Stimulated activated CD8-positive, alpha-beta memory T cell treated with anti-CD3 and anti-CD28 coated beads, Interleukin-12 subunit alpha, Interleukin-12 subunit beta, amount 100 ng/mL, for 24 hours (primary cell): ENCODE results near the gene SORCS2.
"Not testable (repeated sequence)": the region's sequence is repeated elsewhere in the genome, so short reads cannot be mapped to it uniquely, and the experiment has no call there.

Source experiments
- DNase-seq: peaks from one replicate; pipeline ENCODE4 v3.0.0-alpha.2; 2020; ENCODE audit errors: extremely low read depth

Gene SORCS2

DNA sequence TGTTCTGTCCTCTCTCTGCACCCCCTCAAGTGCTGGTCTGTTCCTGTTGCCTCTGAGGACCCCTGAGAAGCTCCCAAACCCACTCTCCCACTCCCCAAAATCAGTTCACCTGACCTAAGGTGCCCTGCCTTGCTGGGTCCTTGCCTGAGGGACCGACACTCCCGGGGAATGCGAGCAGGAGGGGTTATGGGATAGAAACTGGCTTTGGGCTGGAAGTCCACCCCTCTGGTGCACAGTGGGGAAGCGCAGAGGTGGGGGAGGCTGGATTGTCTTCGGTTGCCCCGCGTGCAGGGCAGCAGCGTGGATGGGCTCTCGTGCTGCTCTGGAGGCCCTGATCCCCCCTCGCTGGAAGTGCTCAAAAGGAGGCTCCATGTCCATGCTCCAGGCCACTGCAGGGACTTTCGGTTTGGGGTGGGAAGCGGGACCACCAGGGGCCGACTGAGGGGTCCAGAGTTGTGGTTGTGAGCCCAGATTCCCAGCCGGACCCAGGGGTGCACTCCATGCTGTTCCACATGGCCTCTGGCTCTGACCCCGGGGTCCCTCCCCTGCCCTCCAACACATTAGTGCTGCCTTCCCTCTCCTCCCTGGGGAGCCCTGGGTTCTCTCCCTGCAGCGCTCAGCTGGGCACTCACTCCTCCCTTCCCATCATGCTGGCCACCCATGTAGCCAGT is 7.6 kb downstream of the SORCS2 start:
- DNase-seq, result no peak

DNA sequence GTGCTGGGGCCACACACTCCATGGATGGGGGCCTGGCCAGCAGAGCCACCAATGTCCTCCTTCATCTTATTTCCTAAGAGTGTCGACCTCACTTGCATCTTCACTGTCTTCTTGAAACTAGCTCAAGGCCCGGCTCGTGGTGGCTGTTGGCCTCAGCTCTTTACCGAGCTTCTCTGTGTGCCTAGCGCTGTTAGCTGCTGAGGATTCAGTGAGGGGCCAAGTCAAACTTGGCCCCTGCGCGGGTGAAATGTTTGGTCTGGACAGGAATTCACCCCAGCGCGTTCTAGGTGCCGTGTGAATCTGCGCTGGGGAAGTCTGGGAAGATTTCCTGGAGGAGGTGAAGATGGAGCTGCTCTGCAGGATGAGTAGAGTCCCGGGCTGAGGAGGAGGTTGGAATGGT is 8.5 kb downstream of the SORCS2 start:
- no peak for DNase-seq

GRCh38 chr4:7201420-7202305 is 9.3 kb downstream of the SORCS2 start:
- no peak for DNase-seq

DNA sequence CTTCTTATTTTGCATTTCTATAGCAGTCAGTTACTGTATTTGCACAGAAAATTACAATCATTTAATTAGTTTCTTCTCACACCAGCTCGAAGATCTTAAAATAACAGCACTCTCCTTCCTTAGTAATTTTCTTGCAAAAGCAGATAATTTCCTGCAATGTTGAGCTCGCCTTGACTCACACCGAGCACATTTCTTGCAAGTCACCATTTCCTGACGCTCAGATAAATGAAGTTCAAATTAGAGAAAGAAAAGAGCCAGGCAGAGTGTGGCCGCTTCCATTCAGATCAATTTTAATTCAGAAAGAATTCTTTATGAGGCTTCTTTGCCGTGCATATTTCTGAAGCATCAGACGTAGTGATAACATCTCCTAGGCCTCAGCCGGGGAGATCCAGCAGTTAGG is 10.1 kb downstream of the SORCS2 start:
- no peak for DNase-seq

DNA sequence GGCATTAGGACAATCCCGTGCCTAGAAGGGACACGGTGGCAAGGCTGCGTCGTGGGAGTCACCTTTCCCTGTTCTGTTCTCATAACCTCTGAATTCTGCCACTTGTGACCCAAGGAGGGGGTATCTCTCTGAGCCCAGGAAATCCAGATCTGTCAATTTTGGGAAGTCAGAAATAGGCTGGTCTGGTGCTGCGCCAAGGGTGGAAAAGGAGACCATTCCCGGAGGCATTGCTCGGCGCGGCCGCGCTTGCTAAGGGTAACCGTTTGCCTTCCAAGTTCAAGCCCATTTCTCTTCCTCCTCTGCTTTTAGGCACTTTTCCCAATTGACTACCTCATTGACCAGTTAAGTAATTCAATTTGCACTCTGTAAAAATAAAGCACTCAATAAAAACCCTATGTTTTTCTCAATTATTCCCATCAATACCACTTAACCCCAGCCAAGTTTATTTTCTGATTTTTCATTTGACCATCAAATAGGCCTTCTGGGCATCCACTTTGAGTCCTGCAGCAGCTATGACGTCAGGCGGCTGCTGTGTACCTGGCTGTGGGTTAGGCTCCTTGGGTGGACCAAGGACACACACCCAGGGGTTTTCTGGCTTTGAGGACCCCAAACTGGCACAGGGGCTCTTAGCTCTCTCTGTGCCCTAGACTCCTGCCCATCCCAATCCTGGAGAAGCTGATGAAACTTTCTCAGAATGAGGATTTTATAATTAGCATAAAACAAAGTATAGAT is 12.5 kb downstream of the SORCS2 start:
- DNase-seq, result no peak

DNA sequence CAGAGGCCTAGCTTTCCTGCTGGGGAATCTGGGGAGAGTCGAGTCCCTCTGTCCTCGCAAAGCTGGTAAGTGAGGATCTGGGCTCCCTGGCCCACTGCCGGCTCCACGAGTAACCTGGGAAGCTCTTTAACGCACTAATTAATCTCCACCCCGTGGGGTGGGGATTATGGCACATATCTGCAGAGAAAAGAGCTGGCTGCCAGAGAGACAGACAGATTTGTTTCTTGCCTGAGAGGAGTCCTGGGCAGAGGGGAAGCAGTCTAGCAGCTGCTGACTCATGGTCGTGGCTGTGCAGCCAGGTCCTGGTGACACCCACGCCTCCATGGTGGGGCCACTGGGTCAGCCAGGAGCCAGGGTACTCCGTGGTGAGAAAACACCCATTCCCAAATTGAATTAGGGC is 14.0 kb downstream of the SORCS2 start:
- DNase-seq, result no peak

- DNase-seq, result no peak
These were observed 14.7 kb downstream of the SORCS2 start for GRCh38 chr4:7206911-7207567.

DNA sequence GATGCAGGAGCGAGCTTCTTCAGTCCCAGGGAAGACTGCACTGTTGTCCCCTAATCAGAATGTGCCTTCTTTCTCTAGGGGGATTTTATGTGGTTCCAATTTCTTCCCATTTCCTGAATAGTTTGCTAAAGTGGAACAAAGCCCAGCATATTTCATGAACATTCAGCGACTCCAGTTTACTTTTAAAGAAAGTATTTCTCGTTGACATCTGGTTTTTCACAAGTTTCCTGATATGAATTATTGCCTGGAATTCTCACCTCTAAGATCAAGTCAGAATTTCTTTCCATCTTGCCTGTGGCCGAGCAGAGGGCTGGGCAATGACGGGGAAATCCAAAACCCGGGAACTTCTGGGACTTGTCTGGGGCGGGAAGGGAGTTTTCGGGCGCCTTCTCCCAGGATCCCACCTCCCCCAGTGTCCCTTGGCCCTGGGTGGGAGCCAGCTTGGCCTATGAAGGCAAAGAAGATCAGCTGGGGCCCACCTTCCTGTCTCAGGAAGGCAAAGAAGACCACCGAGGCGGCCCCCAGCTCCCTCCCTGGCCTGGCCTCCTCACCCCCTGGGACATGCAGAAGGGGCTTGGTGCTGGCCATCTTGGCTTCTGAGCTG is 15.4 kb downstream of the SORCS2 start:
- no peak for DNase-seq

GRCh38 chr4:7208509-7209451 is 16.4 kb downstream of the SORCS2 start:
- no peak for DNase-seq

- no peak for DNase-seq
These were observed 17.4 kb downstream of the SORCS2 start for GRCh38 chr4:7209699-7210098.

DNA sequence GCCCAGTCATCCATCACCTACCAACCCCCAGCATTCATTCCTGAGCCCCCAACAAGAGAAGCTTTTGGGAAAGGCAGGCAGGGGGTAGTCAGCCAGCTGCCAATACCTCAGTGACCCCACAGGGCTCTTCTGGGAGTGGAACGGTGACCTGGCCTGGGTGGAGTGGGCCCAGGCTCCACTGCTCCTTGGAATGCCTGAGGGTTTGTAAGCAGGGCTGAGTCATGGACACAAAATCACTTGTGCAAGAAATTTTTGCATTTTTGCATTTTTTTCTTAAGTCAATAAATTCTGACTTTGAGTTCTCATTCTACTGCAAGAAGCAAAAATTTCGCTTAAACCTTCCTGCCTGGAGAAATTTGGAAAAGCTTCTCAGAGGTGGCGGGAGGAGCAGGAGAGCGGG is 18.5 kb downstream of the SORCS2 start:
- no peak for DNase-seq

DNA sequence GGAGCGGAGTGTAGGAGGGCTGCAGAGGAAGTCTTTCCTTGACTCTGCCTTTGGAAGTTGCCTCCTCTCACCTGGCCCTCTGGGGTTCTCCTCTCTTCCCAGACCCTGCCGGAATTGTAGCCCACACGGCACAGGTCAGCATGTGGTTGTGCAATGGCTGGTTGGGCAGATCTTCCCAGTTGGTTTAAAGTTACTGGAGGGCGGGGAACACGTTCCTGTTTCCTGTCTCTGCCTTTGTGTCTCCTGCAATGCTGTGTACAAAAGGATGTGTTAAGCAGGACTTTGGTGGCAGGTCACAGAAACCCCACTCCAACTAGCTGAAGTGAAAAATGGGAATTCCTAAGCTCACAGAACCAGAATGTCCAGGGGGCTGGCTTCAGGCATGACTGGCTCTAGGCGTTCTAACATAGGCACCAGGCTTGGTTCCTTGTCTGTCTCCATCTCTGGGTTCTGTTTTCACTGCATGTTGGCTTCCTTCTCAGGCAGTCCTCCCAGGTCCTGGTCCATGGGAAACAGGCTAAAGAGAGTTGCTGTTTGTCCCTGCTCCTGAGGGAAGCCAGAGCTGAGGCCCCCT is 19.9 kb downstream of the SORCS2 start:
- DNase-seq, result no peak

DNA sequence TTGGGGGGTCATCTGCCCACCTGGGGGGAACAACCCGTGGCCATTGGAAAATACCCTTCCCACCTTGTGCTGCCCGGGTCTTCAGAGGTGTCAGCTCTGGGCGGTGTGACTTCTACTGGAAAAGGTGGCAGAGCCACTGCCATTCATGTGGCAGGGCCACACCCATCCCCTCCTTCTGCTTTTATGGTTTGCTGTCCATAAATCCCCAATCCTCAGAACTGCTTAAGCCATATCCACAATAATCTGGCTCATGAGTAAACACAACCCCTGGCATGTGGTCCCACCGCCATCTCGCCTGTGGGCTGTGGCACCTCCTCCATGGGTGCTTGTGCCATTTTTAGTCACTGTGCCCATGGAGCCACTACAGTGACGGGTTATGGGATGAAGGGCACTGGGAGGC is 20.6 kb downstream of the SORCS2 start:
- no peak for DNase-seq

DNA sequence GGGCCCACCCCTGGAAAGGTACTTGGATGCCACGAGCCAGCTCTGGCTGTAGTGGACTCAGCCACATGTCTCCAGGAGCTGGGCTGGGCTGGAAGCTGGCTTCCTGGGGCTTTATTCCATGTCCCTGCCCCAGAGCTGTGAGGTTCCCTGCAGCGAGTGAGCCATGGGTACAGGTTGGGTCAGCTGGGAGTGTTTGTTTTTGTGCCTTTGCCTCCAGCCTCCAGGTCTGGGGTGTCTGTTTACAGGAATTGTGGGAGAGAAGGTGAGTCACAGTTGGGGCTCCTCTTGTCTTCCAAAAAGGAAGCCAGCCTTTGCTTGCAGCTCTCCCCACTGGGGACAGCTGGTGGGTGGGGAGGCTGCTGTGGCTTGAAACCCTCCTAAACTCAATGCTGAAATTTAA is 21.5 kb downstream of the SORCS2 start:
- no peak for DNase-seq

- DNase-seq, result no peak
These were observed 22.0 kb downstream of the SORCS2 start for GRCh38 chr4:7214359-7214758.

- DNase-seq, result not testable (repeated sequence)
These were observed 22.8 kb downstream of the SORCS2 start for GRCh38 chr4:7215187-7215586.

GRCh38 chr4:7217039-7217438 is 24.7 kb downstream of the SORCS2 start:
- DNase-seq, result no peak

GRCh38 chr4:7217474-7218321 is 25.4 kb downstream of the SORCS2 start:
- DNase-seq, result no peak

DNA sequence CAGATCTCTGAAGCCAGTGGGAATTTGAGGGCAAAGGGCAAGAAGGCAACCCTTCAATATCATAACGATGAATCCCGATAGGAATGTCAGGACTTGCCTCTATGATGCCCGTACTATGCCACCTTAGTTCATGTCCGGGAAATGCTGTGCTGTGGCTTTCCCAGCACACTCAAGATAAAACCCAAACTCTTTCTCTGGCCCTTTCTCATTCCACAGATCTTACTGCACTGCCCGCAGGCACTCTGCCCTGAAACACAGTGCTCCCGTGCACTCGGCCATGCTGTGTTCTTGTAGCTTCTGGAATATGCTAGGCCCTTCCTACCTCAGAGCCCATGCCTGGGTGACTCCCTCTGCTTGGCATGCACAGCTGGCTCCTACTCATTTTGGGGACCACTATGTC is 26.3 kb downstream of the SORCS2 start:
- DNase-seq, result no peak
